H1 (cell line): ENCODE results near the gene EEF1AKMT3. TPM values are rescaled to one million over a fixed set of nuclear protein-coding genes. Genes with fewer than 3 reads are reported as not detected.

Source experiments
- ASH2L ChIP-seq: fragments of 200-600, 300-600 bp; sonication (generic); IDR thresholded peaks from one replicate; pipeline ENCODE4 v1.7.1; 2017; ENCODE audit warnings: low read length
- BCL11A ChIP-seq, 2 experiments: IDR thresholded peaks; one replicate each; pipeline ENCODE4 v1.6.1; 2011; ENCODE audit warnings: low read depth in 2 of 2, low read length in 2 of 2, mild to moderate bottlenecking in 2 of 2
- CHD1 ChIP-seq: IDR thresholded peaks from 2 replicates; pipeline ENCODE4 v1.6.1; 2012; ENCODE audit warnings: low read depth, low read length, improper control_type of control experiment
- KDM5A ChIP-seq: fragments of 200-600 bp; IDR thresholded peaks from 2 replicates; pipeline ENCODE4 v1.7.1; 2012; ENCODE audit warnings: mild to moderate bottlenecking, low read length, inconsistent platforms, mixed read lengths
- NRF1 ChIP-seq: IDR thresholded peaks from 2 replicates; pipeline ENCODE4 v1.6.1; 2011; ENCODE audit warnings: mild to moderate bottlenecking, low read depth, low read length, improper control_type of control experiment
- RAD21 ChIP-seq, 2 experiments: IDR thresholded peaks in 1 of 2; conservative IDR thresholded peaks in 1 of 2; 2 replicates each; pipeline ENCODE4 v1.6.1; 2011; ENCODE audit warnings: low read depth in 2 of 2, low read length in 2 of 2, improper control_type of control experiment in 1 of 2, inconsistent platforms in 1 of 2, mild to moderate bottlenecking in 1 of 2, moderate library complexity in 1 of 2
- polyA plus RNA-seq, 7 experiments: library from polyadenylated mRNA; depleted of rRNA in 3 of 7; stranded (reverse) in 5 of 7; unstranded in 2 of 7; fragments of >200 nt in 5 of 7; fragments of 200-250 nt in 2 of 7; gene quantifications; 1 replicate in 5 of 7; 2 replicates in 1 of 7; 4 replicates in 1 of 7; pipeline versions ENCODE4 v1.2.1 to v1.2.3, GENCODE V29; 2011 to 2013; ENCODE audit warnings: missing spikeins in 2 of 7, mixed read lengths in 2 of 7
- total RNA-seq: library from RNA; stranded (reverse); fragmentation: NEBNext Ultra II Directional; extraction: Animal tissue kit (Norgen Biotek cat#: 25700); gene quantifications from 2 replicates; pipeline ENCODE4 v1.2.1, GENCODE V29; 2021
- TF ChIP-seq, protein P1 (sequence below): IDR thresholded peaks from 2 replicates; pipeline ENCODE4 v1.6.1; 2012; ENCODE audit warnings: low read length, inconsistent platforms

Gene EEF1AKMT3
- total and polyA plus RNA-seq, 2 of the 8 experiments (the other 6 are each of a cell fraction or from before 2014, with no cell fraction given), result 3.1 to 4.4 TPM

DNA sequence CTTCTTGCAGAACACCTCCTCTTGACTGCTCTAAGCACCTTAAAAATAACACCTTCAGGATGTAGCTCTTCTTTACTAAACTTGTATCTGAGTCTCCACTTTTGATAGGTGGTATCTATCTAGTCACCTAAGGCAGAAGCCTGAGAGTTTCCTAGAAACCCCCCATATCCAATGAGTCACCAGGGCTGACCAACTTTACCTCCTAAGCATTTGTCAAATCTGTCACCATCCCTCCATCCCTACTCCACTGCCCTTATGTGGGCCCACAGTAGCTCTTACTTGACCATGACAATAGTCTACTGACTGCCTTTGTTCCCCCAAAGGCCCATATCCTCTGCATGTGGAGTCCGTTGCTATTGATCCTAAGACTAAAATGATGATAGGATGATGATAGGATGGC, 30.2 kb downstream of the EEF1AKMT3 start (continued):
- TF ChIP-seq, protein P1, sequence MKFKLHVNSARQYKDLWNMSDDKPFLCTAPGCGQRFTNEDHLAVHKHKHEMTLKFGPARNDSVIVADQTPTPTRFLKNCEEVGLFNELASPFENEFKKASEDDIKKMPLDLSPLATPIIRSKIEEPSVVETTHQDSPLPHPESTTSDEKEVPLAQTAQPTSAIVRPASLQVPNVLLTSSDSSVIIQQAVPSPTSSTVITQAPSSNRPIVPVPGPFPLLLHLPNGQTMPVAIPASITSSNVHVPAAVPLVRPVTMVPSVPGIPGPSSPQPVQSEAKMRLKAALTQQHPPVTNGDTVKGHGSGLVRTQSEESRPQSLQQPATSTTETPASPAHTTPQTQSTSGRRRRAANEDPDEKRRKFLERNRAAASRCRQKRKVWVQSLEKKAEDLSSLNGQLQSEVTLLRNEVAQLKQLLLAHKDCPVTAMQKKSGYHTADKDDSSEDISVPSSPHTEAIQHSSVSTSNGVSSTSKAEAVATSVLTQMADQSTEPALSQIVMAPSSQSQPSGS, result no peak
- TF ChIP-seq RAD21 (IDR thresholded peaks at IDR 0.05 in 1 of 2, conservative IDR thresholded peaks at IDR 0.05 in 1 of 2; ENCODE audit: low read depth in 2 of 2, low read length in 2 of 2), result no peak
- TF ChIP-seq KDM5A, result no peak
- TF ChIP-seq CHD1, result no peak
- no peak for TF ChIP-seq NRF1
- no peak for TF ChIP-seq ASH2L
- TF ChIP-seq BCL11A (IDR thresholded peaks at IDR 0.05; ENCODE audit: low read depth in 2 of 2, low read length in 2 of 2), result no peak
